Sigmoid colon (tissue), 7 donors: ENCODE measurements around the gene MACROD2. TPM values are rescaled to one million over a fixed set of nuclear protein-coding genes. Genes with fewer than 3 reads are reported as not detected.

ENCODE experiments used
- DNase-seq: peaks from one replicate; pipeline ENCODE4 v3.0.0-alpha.2; 2019
- H3K27ac ChIP-seq, 4 donors: fragments of 200-600 bp; sonication (generic); one replicate each; pipeline ENCODE4 v1.5.1; 2016 to 2019; ENCODE audit warnings: mild to moderate bottlenecking in 1 of 4
- H3K27me3 ChIP-seq, 3 donors: fragments of 200-600 bp; sonication (generic); one replicate each; pipeline ENCODE4 v1.5.1; 2019; ENCODE audit warnings: mild to moderate bottlenecking in 1 of 3
- H3K36me3 ChIP-seq, 4 donors: fragments of 200-600 bp; sonication (generic); one replicate each; pipeline ENCODE4 v1.5.1; 2016 to 2019
- H3K4me1 ChIP-seq, 4 donors: fragments of 200-600 bp; sonication (generic); one replicate each; pipeline ENCODE4 v1.5.1; 2017 to 2019
- H3K4me3 ChIP-seq, 4 donors: fragments of 200-600 bp; sonication (generic); one replicate each; pipeline ENCODE4 v1.5.1; 2017 to 2019; ENCODE audit warnings: mild to moderate bottlenecking in 2 of 4, moderate library complexity in 1 of 4
- H3K9me3 ChIP-seq, 4 donors: fragments of 200-600 bp in 3 of 4; sonication (generic) in 3 of 4; one replicate each; pipeline versions ENCODE4 v1.5.1 to v1.6.1; 2013 to 2019
- CTCF ChIP-seq, 4 experiments: fragments of 450-650 bp in 3 of 4; fragments of 200-600 bp in 1 of 4; IDR thresholded peaks; one replicate each; pipeline ENCODE4 v1.5.1; 2016 to 2019; ENCODE audit warnings: antibody characterized with exemption in 4 of 4, mild to moderate bottlenecking in 3 of 4, moderate library complexity in 2 of 4
- EP300 ChIP-seq, 4 donors: sonication (generic); formaldehyde crosslinking; IDR thresholded peaks; one replicate each; pipeline ENCODE4 v1.6.1; 2017; ENCODE audit warnings: antibody characterized with exemption in 4 of 4
- POLR2A ChIP-seq, 2 donors: fragments of 450-650 bp; IDR thresholded peaks; one replicate each; pipeline ENCODE4 v1.6.1; 2016; ENCODE audit warnings: antibody characterized with exemption in 2 of 2, mild to moderate bottlenecking in 2 of 2, moderate library complexity in 2 of 2
- POLR2AphosphoS5 ChIP-seq, 4 donors: sonication (generic); formaldehyde crosslinking; IDR thresholded peaks; one replicate each; pipeline ENCODE4 v1.6.1; 2017; ENCODE audit warnings: antibody characterized with exemption in 4 of 4
- WGBS, 2 donors: extraction: QIAGEN DNeasy Blood & Tissue Kit; methylation state at CpG; one replicate each; pipeline ENCODE4 v1.1.7; 2013; 5-methylcytosine and 5-hydroxymethylcytosine counted together
- intact Hi-C: fragments of 100-400 bp; cut with DNase I; formaldehyde crosslinking; loops from one replicate; pipeline ENCODE4 v1.15.1; 2023
- polyA plus RNA-seq, 3 donors: library from polyadenylated mRNA; stranded (reverse); fragments of 200-250 nt; gene quantifications; one replicate each; pipeline ENCODE4 v1.2.3, GENCODE V29; 2013
- total RNA-seq, 4 donors: library from RNA; depleted of rRNA; stranded (reverse); fragments of >200 nt; gene quantifications; one replicate each; pipeline ENCODE4 v1.1.0, GENCODE V29; 2016
- donor health status: healthy with polysubstance abuse.
- donor health status: Bipolar disorder and iron deficiency.
- donor health status: healthy.

MACROD2 gene
- total and polyA plus RNA-seq, 7 donors, result 1.2 to 22.4 (median 5.8) TPM

- WGBS, 2 donors, result 79 to 85% methylated on average over 4 of the region's 4 CpGs
- H3K4me1 ChIP-seq, result peaks cover 0 to 34% (median 14%) of the 10 kb centered on the region in 4 donors
- no peak overlapping the region for H3K4me3 ChIP-seq
- intact Hi-C loops, result no loop called here
- TF ChIP-seq EP300 (IDR thresholded peaks at IDR 0.05) (no peak), POLR2A (IDR thresholded peaks at IDR 0.05) (no peak), POLR2AphosphoS5 (IDR thresholded peaks at IDR 0.05) (no peak), CTCF (IDR thresholded peaks at IDR 0.05) (no peak)
- H3K27ac ChIP-seq, result peak overlapping the region in 1 of 4 donors; percentile 21
- H3K27me3 ChIP-seq, result no peaks in the 10 kb centered on the region
- no peaks in the 10 kb centered on the region for H3K36me3 ChIP-seq
- no peak for DNase-seq
- no peaks in the 10 kb centered on the region for H3K9me3 ChIP-seq
Observed at GRCh38 chr20:15917283-15917682, 1922.0 kb downstream of the MACROD2 start.

GRCh38 chr20:15918631-15919030 is 1923.3 kb downstream of the MACROD2 start:
- intact Hi-C loops, result no loop called here
- 51 to 60% methylated on average over 3 of the region's 3 CpGs for WGBS, 2 donors
- H3K4me3 ChIP-seq, result no peak overlapping the region
- H3K27ac ChIP-seq, result no peak overlapping the region
- H3K9me3 ChIP-seq, result no peaks in the 10 kb centered on the region
- H3K27me3 ChIP-seq, result no peaks in the 10 kb centered on the region
- DNase-seq, result no peak
- no peak for TF ChIP-seq EP300 (IDR thresholded peaks at IDR 0.05)
- TF ChIP-seq POLR2A (IDR thresholded peaks at IDR 0.05), result no peak
- no peak for TF ChIP-seq CTCF (IDR thresholded peaks at IDR 0.05)
- no peak for TF ChIP-seq POLR2AphosphoS5 (IDR thresholded peaks at IDR 0.05)
- no peaks in the 10 kb centered on the region for H3K36me3 ChIP-seq
- H3K4me1 ChIP-seq, result peaks cover 0 to 27% (median 11%) of the 10 kb centered on the region in 4 donors

- Histone ChIP-seq H3K27ac (no peak overlapping the region), H3K4me1 (peaks cover 0 to 23% (median 7%) of the 10 kb centered on the region in 4 donors), H3K36me3 (no peaks in the 10 kb centered on the region), H3K9me3 (no peaks in the 10 kb centered on the region), H3K27me3 (no peaks in the 10 kb centered on the region), H3K4me3 (no peak overlapping the region)
- TF ChIP-seq CTCF (IDR thresholded peaks at IDR 0.05) (no peak), POLR2AphosphoS5 (IDR thresholded peaks at IDR 0.05) (no peak), POLR2A (IDR thresholded peaks at IDR 0.05) (no peak), EP300 (IDR thresholded peaks at IDR 0.05) (no peak)
- no peak for DNase-seq
- intact Hi-C loops, result no loop called here
- WGBS, 2 donors, result 44 to 79% methylated on average over 4 of the region's 4 CpGs
Observed at GRCh38 chr20:15919118-15919517, 1923.8 kb downstream of the MACROD2 start.

- TF ChIP-seq EP300 (IDR thresholded peaks at IDR 0.05), result no peak
- intact Hi-C loops, result no loop called here
Observed at GRCh38 chr20:15921930-15922329, 1926.6 kb downstream of the MACROD2 start.

GRCh38 chr20:15922556-15922955 is 1927.2 kb downstream of the MACROD2 start:
- H3K4me3 ChIP-seq, result no peak overlapping the region
- no peaks in the 10 kb centered on the region for H3K27me3 ChIP-seq
- no peak for DNase-seq
- H3K27ac ChIP-seq, result no peak overlapping the region
- H3K4me1 ChIP-seq, result peaks cover 0 to 6% (median 0%) of the 10 kb centered on the region in 4 donors
- H3K36me3 ChIP-seq, result no peaks in the 10 kb centered on the region
- no peak for TF ChIP-seq EP300 (IDR thresholded peaks at IDR 0.05)
- no peak for TF ChIP-seq CTCF (IDR thresholded peaks at IDR 0.05)
- TF ChIP-seq POLR2A (IDR thresholded peaks at IDR 0.05), result no peak
- 84 to 93% methylated on average over 1 of the region's 1 CpG for WGBS, 2 donors
- intact Hi-C loops, result no loop called here
- no peaks in the 10 kb centered on the region for H3K9me3 ChIP-seq

More at GRCh38 chr20:15921930-15922329, 1926.6 kb downstream of the MACROD2 start:
- no peaks in the 10 kb centered on the region for H3K36me3 ChIP-seq
- no peak overlapping the region for H3K27ac ChIP-seq
- H3K9me3 ChIP-seq, result no peaks in the 10 kb centered on the region
- peaks cover 0 to 12% (median 2%) of the 10 kb centered on the region in 4 donors for H3K4me1 ChIP-seq
- WGBS, 2 donors, result 83 to 90% methylated on average over 4 of the region's 4 CpGs
- H3K4me3 ChIP-seq, result no peak overlapping the region
- DNase-seq, result no peak
- no peaks in the 10 kb centered on the region for H3K27me3 ChIP-seq
